ENCODE results near the gene SLC22A13. TPM values are rescaled to one million over a fixed set of nuclear protein-coding genes. Genes with fewer than 3 reads are reported as not detected.
A peak's percentile ranks its signal among the peaks of the same experiment; 100 is the strongest.

Gene SLC22A13
- total RNA-seq, 4 donors from 2014 or later = 0.16 to 1.3 (median 0.69) TPM

DNA sequence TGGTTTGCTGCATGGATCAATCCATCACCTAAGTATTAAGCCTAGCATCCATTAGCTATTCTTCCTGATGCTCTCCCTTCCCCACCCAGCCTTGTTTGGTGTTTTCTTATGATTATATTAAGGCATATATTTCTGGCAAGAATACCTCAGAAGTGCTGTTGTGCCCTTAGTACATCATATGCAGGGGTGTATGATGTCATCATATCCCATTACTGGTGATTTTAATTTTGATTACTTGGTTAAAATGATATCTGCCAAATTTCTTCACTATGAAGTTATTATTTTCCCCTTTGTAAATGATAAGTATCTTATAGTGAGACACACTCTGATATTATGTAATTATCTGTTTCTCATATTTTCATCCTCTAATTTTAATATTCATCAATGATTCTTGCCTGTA is 31.9 kb downstream of the SLC22A13 start:
- H3K27ac ChIP-seq = no peak overlapping the region
- H3K4me1 ChIP-seq = no peaks in the 10 kb centered on the region
- no peak for TF ChIP-seq POLR2A (IDR thresholded peaks at IDR 0.05)
- no peak for TF ChIP-seq POLR2AphosphoS5 (IDR thresholded peaks at IDR 0.05)
- TF ChIP-seq, protein P1, sequence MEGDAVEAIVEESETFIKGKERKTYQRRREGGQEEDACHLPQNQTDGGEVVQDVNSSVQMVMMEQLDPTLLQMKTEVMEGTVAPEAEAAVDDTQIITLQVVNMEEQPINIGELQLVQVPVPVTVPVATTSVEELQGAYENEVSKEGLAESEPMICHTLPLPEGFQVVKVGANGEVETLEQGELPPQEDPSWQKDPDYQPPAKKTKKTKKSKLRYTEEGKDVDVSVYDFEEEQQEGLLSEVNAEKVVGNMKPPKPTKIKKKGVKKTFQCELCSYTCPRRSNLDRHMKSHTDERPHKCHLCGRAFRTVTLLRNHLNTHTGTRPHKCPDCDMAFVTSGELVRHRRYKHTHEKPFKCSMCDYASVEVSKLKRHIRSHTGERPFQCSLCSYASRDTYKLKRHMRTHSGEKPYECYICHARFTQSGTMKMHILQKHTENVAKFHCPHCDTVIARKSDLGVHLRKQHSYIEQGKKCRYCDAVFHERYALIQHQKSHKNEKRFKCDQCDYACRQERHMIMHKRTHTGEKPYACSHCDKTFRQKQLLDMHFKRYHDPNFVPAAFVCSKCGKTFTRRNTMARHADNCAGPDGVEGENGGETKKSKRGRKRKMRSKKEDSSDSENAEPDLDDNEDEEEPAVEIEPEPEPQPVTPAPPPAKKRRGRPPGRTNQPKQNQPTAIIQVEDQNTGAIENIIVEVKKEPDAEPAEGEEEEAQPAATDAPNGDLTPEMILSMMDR (IDR thresholded peaks at IDR 0.05) = no peak
- no peak for TF ChIP-seq EP300 (IDR thresholded peaks at IDR 0.05)
- H3K9me3 ChIP-seq = no peaks in the 10 kb centered on the region
- H3K27me3 ChIP-seq = no peaks in the 10 kb centered on the region
- H3K4me3 ChIP-seq = no peak overlapping the region
- no peaks in the 10 kb centered on the region for H3K36me3 ChIP-seq
- no peak for ATAC-seq

DNA sequence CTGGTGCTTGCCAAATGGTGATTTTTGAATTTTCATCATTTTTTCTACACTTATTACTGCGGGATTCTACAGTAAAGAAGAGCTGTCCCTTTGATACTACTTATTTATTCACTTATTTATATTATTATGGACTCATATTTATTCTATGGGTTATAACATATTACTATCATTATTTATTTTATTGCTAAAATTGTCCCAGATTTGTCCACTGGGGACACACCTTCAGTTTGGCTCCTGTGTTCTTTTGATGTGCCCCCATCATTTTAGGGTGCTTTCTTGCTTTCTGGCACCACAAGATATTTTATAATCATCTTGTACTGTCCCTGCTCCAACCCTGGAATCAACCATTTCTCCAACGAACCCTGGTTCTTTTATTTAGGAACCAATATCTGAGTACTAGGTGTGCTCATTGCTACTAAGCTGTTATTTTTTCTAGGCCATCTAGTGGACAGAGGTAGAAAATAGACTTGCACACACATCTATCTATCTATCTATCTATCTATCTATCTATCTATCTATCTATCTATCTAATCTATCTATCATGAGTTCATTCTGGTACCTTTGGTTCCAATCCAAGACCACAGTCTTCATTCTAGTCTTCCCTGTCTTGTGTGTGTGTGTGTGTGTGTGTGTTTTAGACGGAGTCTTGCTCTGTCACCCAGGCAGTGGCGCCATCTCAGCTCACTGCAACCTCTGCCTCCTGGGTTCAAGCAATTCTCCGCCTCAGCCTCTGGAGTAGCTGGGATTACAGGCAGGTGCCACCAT is 32.5 kb downstream of the SLC22A13 start:
- TF ChIP-seq POLR2AphosphoS5 (IDR thresholded peaks at IDR 0.05) = no peak
- TF ChIP-seq, protein P1 (IDR thresholded peaks at IDR 0.05) = peak in 3 of 4 experiments; percentile 16 to 21 (median 16)
- no peak for TF ChIP-seq EP300 (IDR thresholded peaks at IDR 0.05)
- no peak for TF ChIP-seq POLR2A (IDR thresholded peaks at IDR 0.05)
- ATAC-seq = no peak
- Histone ChIP-seq H3K27me3 (no peaks in the 10 kb centered on the region), H3K4me3 (no peak overlapping the region), H3K36me3 (no peaks in the 10 kb centered on the region), H3K9me3 (no peaks in the 10 kb centered on the region), H3K27ac (no peak overlapping the region), H3K4me1 (no peaks in the 10 kb centered on the region)
- WGBS, 2 donors (ENCODE audit: low coverage in 1 of 2) = 68 to 92% methylated on average over 1 to 4 of the region's 5 CpGs

DNA sequence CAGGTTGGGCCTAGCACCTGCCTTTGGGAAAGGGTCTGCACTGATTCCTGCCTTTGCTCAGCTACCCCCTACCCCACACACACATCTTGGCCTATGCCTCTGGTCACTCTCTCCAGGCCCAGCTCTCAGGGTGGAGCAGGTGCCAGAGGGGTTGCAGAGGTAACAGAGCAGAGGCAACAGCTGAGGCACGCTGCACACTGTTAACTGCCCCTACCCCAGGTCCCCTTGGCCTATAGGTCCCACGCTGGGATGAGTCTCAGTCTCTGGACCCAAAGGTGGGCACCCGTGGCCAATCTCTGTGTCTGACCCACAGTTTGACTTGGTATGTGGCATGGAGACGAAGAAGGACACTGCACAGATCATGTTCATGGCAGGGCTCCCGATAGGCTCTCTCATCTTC is 41.3 kb downstream of the SLC22A13 start:
- Histone ChIP-seq H3K4me1 (no peaks in the 10 kb centered on the region), H3K9me3 (peaks cover 0 to 8% (median 0%) of the 10 kb centered on the region in 3 donors), H3K4me3 (no peak overlapping the region), H3K27ac (no peak overlapping the region), H3K27me3 (no peaks in the 10 kb centered on the region), H3K36me3 (no peaks in the 10 kb centered on the region)
- TF ChIP-seq POLR2A (IDR thresholded peaks at IDR 0.05) (no peak), POLR2AphosphoS5 (IDR thresholded peaks at IDR 0.05) (no peak), EP300 (IDR thresholded peaks at IDR 0.05) (no peak)
- TF ChIP-seq, protein P1 (IDR thresholded peaks at IDR 0.05) = no peak
- 100% methylated on average over 2 of the region's 5 CpGs; no CpG with 5 or more reads in 1 of the 2 donors for WGBS, 2 donors (ENCODE audit: low coverage in 1 of 2)
- ATAC-seq = no peak

DNA sequence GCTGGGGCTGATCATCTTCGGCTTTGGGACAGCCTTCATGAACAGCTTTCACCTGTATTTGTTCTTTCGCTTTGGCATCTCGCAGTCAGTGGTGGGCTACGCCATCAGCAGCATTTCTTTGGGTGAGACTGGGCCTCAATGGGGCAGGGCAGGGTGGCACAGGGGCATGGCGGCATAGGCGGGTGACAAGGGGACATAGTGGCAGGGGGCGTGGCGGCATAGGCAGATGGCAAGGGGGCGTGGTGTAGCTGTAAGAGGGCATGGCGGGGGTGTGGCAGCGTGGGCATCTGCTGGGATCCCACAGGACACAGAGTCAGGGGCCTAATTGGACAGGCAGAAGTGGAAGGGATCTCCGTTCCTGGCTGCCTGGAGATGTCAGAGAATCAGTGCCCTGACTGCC is 42.0 kb downstream of the SLC22A13 start:
- WGBS, 2 donors (ENCODE audit: low coverage in 1 of 2) = 94% methylated on average over 3 of the region's 12 CpGs; no CpG with 5 or more reads in 1 of the 2 donors
- Histone ChIP-seq H3K27ac (no peak overlapping the region), H3K4me1 (no peaks in the 10 kb centered on the region), H3K27me3 (no peaks in the 10 kb centered on the region), H3K36me3 (no peaks in the 10 kb centered on the region), H3K4me3 (no peak overlapping the region), H3K9me3 (peaks cover 0 to 8% (median 0%) of the 10 kb centered on the region in 3 donors)
- no peak for ATAC-seq
- TF ChIP-seq POLR2AphosphoS5 (IDR thresholded peaks at IDR 0.05) = no peak
- TF ChIP-seq EP300 (IDR thresholded peaks at IDR 0.05) = no peak
- TF ChIP-seq, protein P1 (IDR thresholded peaks at IDR 0.05) = no peak
- TF ChIP-seq POLR2A (IDR thresholded peaks at IDR 0.05) = no peak

DNA sequence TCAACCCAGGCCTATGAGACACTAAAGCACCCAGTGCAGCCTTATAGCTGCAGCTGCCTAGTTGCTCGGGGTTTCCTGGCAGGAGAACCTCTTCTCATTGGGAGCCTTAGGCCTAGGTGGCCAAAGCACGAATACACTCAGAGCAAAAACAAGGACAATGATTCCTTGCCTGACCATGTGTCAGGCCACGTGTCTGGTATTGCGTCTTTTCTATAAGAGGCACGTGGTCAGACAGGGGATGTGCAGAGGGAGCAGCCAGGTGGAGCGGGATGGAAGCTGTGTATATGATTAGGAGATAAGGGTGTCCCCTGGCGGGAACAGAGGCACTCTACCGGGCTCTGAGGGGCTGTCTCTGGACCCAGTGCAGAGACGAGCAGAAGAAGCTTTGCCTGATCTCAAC is 42.8 kb downstream of the SLC22A13 start:
- no peak for ATAC-seq

More for the DNA sequence above, 42.8 kb downstream of the SLC22A13 start:
- Histone ChIP-seq H3K4me3 (no peak overlapping the region), H3K9me3 (peaks cover 0 to 8% (median 0%) of the 10 kb centered on the region in 3 donors), H3K27me3 (no peaks in the 10 kb centered on the region), H3K4me1 (no peaks in the 10 kb centered on the region), H3K36me3 (no peaks in the 10 kb centered on the region), H3K27ac (no peak overlapping the region)
- no peak for TF ChIP-seq POLR2A (IDR thresholded peaks at IDR 0.05)
- TF ChIP-seq EP300 (IDR thresholded peaks at IDR 0.05) = no peak
- TF ChIP-seq, protein P1 (IDR thresholded peaks at IDR 0.05) = no peak
- TF ChIP-seq POLR2AphosphoS5 (IDR thresholded peaks at IDR 0.05) = no peak
- WGBS, 2 donors (ENCODE audit: low coverage in 1 of 2) = 80 to 93% methylated on average over 1 to 5 of the region's 9 CpGs
